SKM-1 (cell line): ENCODE results near the gene GPR33.
"Not testable (repeated sequence)": the region's sequence is repeated elsewhere in the genome, so short reads cannot be mapped to it uniquely, and the experiment has no call there.

Experiments
- DNase-seq: peaks from one replicate; lab custom pipeline; 2025; ENCODE audit not compliant: unreplicated experiment; lab: John Stamatoyannopoulos, UW

GPR33 gene

DNA sequence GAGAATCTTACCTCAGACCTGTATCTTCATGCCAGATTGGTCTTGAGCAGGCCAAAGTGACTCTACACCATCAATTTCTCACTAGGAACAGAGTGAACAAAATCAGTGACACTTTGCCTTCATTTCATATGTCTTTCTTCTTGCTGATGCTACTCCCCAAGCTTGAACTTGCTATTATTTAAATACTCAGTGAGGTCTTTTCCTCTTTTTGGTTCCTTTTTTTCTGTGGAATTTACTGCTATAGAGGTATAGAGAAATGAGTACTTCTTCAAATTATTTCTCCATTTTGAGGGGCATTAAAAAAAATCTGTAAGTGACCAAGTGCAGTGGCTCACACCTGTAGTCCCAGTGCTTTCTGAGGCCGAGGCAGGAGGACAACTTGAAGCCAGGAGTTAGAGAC, at the start of gene GPR33:
TSS of gene GPR33 (minus strand) at position 154 of the 400 bp plus-strand sequence. CDS start 4,074 bp downstream, outside the sequence.
- DNase-seq, result peak; percentile 4

DNA sequence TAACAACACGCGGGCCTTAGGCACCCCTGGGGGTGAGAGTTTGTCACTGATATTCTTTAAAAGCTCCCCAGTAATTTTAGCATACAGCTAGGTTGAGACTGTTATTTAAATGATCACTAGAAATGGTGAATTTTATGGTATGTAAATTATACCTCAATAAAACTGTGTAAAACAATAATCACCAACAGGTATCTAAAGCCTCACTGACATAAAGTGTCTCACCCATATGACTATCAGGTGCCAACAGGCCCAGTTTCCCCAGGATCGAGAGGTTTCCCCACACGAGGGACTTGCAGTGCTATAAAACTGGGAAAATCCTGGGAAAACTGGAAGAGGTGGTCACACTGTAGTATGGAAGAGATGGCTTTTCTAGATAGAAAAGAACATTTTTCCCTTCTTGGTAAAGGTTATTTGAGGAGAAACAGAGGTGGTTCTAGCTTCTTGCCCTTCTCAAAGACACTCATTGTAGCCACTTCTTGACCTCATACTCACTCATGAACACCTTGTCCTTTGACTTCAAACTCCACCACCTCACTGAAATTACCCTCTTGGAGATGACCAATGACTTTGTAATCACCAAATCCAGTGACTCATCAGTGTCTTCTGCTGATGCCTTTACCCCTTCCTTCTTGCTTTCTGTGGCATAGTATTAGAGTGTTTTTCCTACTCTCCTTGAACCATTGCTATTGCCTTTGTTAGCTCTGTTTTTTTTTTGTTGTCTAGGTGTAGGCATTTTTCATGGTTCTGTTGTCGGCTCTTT, 48.5 kb upstream of the GPR33 start:
- no peak for DNase-seq

DNA sequence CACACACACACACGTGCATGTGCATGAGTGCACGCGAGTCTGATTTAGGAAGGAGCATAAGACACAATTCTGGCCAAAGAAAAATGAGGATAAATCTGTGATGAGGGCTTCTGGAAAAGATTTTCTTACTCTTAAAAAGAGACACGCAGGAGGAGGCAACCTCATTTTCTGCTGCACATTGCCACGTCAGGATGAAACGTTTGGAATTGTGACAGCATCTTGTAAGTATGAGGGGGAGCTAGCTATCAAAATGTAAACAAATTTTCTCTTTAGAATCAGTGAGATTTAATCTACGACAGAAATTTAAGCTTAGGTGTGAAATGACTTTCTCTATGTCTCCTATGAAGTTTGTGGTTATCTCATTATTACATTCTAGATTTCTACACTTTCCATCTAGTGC, 42.3 kb upstream of the GPR33 start:
- DNase-seq, result no peak

DNA sequence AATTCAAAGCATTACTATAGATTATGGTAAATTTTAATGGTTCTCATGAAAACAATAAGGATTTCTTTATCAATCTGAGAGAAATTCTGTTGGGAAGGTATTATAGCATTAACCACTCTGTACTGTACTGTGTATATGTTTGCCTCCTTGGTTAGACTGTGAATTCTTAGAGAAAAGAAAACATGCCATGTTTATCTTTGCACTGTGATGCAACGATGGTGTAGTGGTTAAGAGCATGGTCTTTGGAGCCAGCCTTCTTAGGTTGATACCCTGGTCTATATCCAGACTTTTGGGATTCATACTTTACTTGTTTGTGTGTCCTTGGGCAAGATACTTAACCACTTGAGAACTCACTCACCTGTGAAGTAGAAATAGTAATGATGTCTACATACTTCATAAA, 41.2 kb upstream of the GPR33 start:
- no peak for DNase-seq

GRCh38 chr14:31527546-31527945, 39.7 kb upstream of the GPR33 start:
- no peak for DNase-seq

- no peak for DNase-seq
These were observed 39.2 kb upstream of the GPR33 start for GRCh38 chr14:31527087-31527486.

GRCh38 chr14:31510855-31511254, 23.0 kb upstream of the GPR33 start:
- no peak for DNase-seq

DNA sequence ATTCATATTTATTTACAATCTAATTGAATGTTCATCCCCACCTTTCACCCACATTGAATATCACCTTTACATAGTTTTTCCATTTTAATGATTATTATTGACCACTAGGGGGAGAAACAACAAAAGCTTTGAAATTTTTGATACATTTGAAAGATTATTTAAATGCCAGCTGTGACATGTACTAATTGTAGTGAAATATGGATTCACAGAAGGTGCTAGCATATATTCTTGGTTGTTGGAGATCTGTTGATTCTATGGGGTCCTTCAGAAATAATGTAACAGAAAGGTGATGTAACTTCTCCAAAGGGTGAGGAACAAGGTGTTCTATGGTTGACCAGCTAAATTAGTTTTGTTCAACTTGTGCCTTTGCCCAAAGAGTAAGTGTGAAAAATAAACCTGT, 22.4 kb upstream of the GPR33 start:
- DNase-seq, result no peak

DNA sequence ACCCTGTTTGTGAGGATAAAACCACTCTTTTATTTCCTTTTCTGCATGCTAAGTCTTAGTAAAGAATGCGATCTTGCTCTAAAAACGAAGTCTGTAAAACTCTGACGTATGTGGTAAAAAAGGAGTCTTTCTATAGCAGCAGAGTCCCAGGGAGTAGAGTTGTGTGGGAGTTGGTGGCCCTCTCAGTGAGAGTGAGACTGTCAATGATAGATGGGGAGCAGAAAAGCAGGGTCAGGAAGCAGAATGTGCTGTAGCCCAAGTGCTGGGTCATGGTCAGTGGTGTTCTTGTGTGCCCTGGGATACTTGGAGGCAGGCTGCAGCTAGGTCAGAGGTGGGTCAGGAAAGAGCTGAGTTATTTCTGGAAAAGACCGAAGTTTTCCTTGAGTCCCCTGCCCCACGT, 20.3 kb upstream of the GPR33 start:
- DNase-seq, result no peak

DNA sequence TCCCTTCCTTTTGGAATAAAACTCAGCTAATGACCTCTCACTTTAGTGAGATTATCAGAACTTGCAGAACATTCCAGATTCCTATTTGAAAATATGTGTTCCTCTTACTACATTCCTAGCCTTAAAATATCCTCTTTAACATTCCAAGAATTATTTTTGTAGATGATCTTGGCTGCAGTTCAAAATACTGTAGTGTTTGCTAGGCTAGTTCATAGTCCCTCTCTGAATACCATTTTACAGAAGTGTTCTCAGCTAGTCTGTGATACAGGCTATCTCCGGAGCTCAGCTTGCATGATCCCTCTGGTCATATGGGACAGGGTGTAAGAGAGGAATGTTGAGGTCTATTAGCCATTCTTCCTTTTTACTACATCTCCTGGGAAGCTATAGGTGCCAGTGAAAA, 17.6 kb upstream of the GPR33 start:
- no peak for DNase-seq

DNA sequence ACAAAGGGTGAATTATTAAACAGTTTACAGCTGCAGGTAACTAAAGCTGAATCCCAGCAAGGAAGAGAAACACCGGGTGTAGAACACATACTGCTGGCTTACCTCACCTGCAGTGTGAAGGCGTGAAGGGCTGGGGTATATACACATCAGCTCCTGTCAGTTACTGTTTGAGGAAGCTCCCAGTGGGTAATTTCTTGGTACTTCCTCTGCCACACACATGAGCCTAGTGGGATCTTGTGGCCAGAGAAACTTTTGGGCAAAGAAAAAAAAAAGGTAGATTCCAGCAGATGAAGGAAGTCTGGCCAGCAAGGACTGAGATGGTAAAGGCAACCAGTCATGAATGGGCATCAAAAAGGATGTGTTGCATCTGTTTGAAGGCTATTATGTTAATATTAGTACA, 14.0 kb upstream of the GPR33 start:
- DNase-seq, result no peak

GRCh38 chr14:31492759-31493498, 5.1 kb upstream of the GPR33 start:
- DNase-seq, result no peak

GRCh38 chr14:31489691-31490090, 1.9 kb upstream of the GPR33 start:
- DNase-seq, result no peak

DNA sequence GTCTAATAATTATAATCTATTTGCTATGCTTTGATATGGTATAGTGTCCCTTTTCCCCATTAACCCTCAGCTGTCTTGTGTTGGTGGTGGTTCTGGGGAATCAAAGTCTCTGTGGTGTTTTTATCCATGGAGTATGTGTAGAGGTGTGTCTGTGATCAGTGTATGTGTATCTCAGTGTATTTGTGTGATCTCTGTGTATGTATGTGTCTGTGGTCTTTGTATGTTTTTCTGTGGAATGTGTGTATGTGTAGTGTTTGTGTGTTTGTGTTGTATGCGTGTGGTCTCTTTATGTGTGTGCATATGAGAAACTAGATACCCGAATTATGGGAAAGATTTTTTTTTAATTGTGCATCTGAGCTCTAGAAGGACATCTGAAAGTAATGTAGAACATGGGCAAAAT, 1.1 kb downstream of the GPR33 start:
- no peak for DNase-seq

DNA sequence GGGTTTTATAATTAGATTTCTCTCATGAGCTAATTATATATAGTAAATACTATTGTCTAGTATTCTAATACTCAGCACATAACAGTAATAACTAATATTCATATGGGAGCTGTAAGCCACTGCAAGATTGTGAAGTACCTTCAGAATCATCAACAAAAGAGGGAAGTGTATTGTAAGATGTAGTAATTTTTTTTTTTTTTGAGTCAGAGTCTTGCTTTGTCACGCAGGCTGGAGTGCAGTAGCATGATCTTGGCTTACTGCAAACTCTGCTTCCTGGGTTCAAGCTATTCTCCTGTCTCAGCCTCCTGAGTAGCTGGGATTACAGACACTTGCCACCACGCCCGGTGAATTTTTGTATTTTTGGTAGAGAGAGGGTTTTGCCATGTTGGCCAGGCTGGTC, 3.1 kb downstream of the GPR33 start:
- DNase-seq, result no peak

DNA sequence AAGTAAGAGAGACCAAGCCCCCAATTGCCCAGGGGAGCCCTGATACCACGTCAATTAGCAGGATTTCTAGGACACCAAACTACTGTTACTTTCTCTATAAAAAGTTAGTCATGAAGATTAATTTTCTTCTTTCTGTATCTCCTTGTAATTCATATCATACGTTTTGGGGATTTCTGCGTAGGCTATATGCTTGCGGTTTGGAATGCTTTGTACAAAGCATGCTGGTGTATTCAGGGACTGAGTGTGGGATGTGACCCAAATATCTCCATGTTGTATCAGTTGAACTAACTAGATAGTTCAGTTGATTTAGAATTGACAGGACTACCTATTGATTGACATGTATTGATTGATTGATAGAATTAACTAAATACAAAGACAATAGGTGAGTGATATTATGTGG, 7.7 kb downstream of the GPR33 start:
- no peak for DNase-seq

GRCh38 chr14:31479027-31479426, 8.8 kb downstream of the GPR33 start:
- DNase-seq, result no peak

GRCh38 chr14:31477248-31477647, 10.6 kb downstream of the GPR33 start:
- no peak for DNase-seq

DNA sequence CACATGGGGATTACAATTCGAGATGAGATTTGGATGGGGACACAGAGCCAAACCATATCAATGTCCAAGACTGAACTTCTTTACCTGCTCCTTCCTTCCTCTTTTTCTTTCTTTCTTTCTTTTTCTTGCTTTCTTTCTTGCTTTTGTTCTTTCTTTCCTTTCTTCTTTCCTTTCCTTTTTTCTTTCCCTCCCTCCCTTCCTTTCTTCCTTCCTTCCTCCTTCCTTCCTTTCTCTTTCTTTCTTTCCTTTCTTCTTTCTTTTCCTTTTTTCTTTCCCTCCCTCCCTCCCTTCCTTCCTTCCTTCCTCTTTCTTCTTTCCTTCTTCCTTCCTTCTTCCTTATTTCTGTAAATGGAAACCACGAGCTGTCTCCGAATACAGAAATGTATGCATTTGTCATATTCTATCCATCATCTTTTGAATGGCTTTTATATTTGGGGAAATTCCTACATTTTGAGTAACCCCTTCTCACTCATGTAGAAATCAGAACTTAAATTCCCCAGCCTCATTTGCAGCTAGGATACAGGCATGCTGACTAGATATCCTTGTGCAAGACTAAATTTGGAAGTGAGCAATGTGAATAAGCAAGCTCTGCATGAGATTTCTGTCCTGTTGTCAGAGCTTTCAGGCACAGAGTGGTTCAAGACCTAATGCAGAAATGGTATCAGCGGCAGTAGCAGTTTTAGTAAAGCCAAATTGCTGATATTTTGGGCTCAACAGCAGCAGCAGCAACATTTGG, 11.5 kb downstream of the GPR33 start:
- DNase-seq, result no peak

DNA sequence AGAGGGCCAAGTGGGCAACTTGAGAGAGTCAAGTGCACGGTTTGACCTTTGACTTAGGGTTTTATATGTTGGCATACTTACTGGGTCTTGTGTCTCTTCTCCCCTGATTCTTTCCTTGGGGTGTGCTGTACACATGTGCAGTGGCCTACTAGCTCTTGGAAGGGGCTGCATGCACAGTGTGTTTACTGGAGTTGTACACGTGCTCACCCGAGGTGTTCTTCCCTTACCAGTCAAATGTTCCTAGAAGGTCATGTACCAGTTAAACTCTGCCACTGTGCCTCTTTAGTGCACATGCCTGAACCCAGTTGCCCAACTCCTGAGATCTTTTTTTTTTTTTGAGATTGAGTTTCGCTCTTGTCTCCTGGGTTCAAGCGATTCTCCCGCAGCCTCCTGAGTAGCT, 21.3 kb downstream of the GPR33 start:
- DNase-seq, result no peak

DNA sequence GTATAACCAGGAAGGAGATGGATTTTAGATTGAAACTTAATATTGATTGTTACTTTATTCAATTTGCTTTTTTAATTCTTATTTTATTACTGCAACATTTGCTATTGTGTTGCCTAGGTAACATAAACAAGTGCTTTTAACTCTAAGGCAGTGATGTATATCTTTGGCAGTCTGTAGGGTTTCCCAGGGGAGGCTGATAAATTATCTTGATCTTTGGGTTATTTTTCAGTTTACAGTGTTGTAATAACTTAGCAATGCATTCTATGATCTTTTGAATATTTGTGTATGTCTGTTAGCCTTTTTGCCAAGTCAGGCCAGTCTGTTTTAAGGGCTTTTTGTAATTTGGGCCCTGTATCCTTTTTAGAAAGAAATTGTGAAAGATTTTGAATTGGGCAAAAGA, 22.7 kb downstream of the GPR33 start:
- DNase-seq, result no peak

- DNase-seq, result not testable (repeated sequence)
These were observed 25.4 kb downstream of the GPR33 start for GRCh38 chr14:31462450-31462849.
